ENCODE data around the gene HSPB9. TPM values are rescaled to one million over a fixed set of nuclear protein-coding genes. Genes with fewer than 3 reads are reported as not detected.

HSPB9 gene
- total and polyA plus RNA-seq, 2 donors: 0.05 to 0.23 TPM

- H3K9me3 ChIP-seq (ENCODE audit: control insufficient read depth in 2 of 2, insufficient read depth in 1 of 2, low read length in 1 of 2): no peaks in the 10 kb centered on the region
- DNase-seq (ENCODE audit: low read depth in 6 of 9, low spot score in 9 of 9): peak in 1 of 9 donors; percentile 51
These were observed 24.6 kb upstream of the HSPB9 start, which contains the start of gene ZNF385C for GRCh38 chr17:42097691-42098631. ZNF385C (minus strand) TSS chr17:42098473; CDS start chr17:42063056, 35,417 bp downstream.

GRCh38 chr17:42098730-42099399, 23.7 kb upstream of the HSPB9 start:
- no peak overlapping the region for H3K27ac ChIP-seq (ENCODE audit: low read depth in 1 of 2, low read length in 1 of 2)
- H3K27me3 ChIP-seq (ENCODE audit: control insufficient read depth in 2 of 2, insufficient read depth in 1 of 2, low read length in 1 of 2): peaks cover 11 to 36% of the 10 kb centered on the region in 2 donors
- 84% methylated on average over 14 of the region's 14 CpGs for WGBS
- DNase-seq (ENCODE audit: low read depth in 6 of 9, low spot score in 9 of 9): no peak
- H3K9me3 ChIP-seq (ENCODE audit: control insufficient read depth in 2 of 2, insufficient read depth in 1 of 2, low read length in 1 of 2): no peaks in the 10 kb centered on the region
- no peak overlapping the region for H3K4me3 ChIP-seq (ENCODE audit: low read length in 2 of 2)
- peaks cover 3 to 9% of the 10 kb centered on the region in 2 donors for H3K4me1 ChIP-seq (ENCODE audit: control insufficient read depth in 2 of 2, insufficient read depth in 2 of 2, low read length in 2 of 2)
- H3K36me3 ChIP-seq (ENCODE audit: control insufficient read depth in 2 of 2, insufficient read depth in 2 of 2, low read length in 1 of 2): no peaks in the 10 kb centered on the region

More at GRCh38 chr17:42097691-42098631, 24.6 kb upstream of the HSPB9 start, which contains the start of gene ZNF385C:
- H3K36me3 ChIP-seq (ENCODE audit: control insufficient read depth in 2 of 2, insufficient read depth in 2 of 2, low read length in 1 of 2): no peaks in the 10 kb centered on the region
- peaks cover 11 to 36% of the 10 kb centered on the region in 2 donors for H3K27me3 ChIP-seq (ENCODE audit: control insufficient read depth in 2 of 2, insufficient read depth in 1 of 2, low read length in 1 of 2)
- peaks cover 3 to 12% of the 10 kb centered on the region in 2 donors for H3K4me1 ChIP-seq (ENCODE audit: control insufficient read depth in 2 of 2, insufficient read depth in 2 of 2, low read length in 2 of 2)
- 14% methylated on average over 52 of the region's 52 CpGs for WGBS
- H3K4me3 ChIP-seq (ENCODE audit: low read length in 2 of 2): peak within 1 kb of the TSS in 1 of 2 donors; percentile 20
- no peak within 1 kb of the TSS for H3K27ac ChIP-seq (ENCODE audit: low read depth in 1 of 2, low read length in 1 of 2)

GRCh38 chr17:42101513-42102292, 20.9 kb upstream of the HSPB9 start:
- WGBS: 62% methylated on average over 14 of the region's 14 CpGs
- Histone ChIP-seq H3K27me3 (ENCODE audit: control insufficient read depth in 2 of 2, insufficient read depth in 1 of 2, low read length in 1 of 2) (peaks cover 11 to 27% of the 10 kb centered on the region in 2 donors), H3K36me3 (ENCODE audit: control insufficient read depth in 2 of 2, insufficient read depth in 2 of 2, low read length in 1 of 2) (peaks cover 0 to 3% of the 10 kb centered on the region in 2 donors), H3K4me3 (ENCODE audit: low read length in 2 of 2) (no peak overlapping the region), H3K4me1 (ENCODE audit: control insufficient read depth in 2 of 2, insufficient read depth in 2 of 2, low read length in 2 of 2) (peaks cover 3 to 9% of the 10 kb centered on the region in 2 donors), H3K9me3 (ENCODE audit: control insufficient read depth in 2 of 2, insufficient read depth in 1 of 2, low read length in 1 of 2) (no peaks in the 10 kb centered on the region), H3K27ac (ENCODE audit: low read depth in 1 of 2, low read length in 1 of 2) (no peak overlapping the region)
- peak in 2 of 9 donors; percentile 58 to 66 for DNase-seq (ENCODE audit: low read depth in 6 of 9, low spot score in 9 of 9)

GRCh38 chr17:42103221-42103954, 19.2 kb upstream of the HSPB9 start:
- H3K36me3 ChIP-seq (ENCODE audit: control insufficient read depth in 2 of 2, insufficient read depth in 2 of 2, low read length in 1 of 2): peaks cover 0 to 3% of the 10 kb centered on the region in 2 donors
- 97% methylated on average over 11 of the region's 11 CpGs for WGBS
- H3K4me3 ChIP-seq (ENCODE audit: low read length in 2 of 2): no peak overlapping the region
- peaks cover 0 to 10% of the 10 kb centered on the region in 2 donors for H3K27me3 ChIP-seq (ENCODE audit: control insufficient read depth in 2 of 2, insufficient read depth in 1 of 2, low read length in 1 of 2)
- peaks cover 3 to 13% of the 10 kb centered on the region in 2 donors for H3K4me1 ChIP-seq (ENCODE audit: control insufficient read depth in 2 of 2, insufficient read depth in 2 of 2, low read length in 2 of 2)
- peaks cover 0 to 4% of the 10 kb centered on the region in 2 donors for H3K9me3 ChIP-seq (ENCODE audit: control insufficient read depth in 2 of 2, insufficient read depth in 1 of 2, low read length in 1 of 2)
- H3K27ac ChIP-seq (ENCODE audit: low read depth in 1 of 2, low read length in 1 of 2): no peak overlapping the region
- DNase-seq (ENCODE audit: low read depth in 6 of 9, low spot score in 9 of 9): no peak

GRCh38 chr17:42104264-42104663, 18.3 kb upstream of the HSPB9 start:
- Histone ChIP-seq H3K36me3 (ENCODE audit: control insufficient read depth in 2 of 2, insufficient read depth in 2 of 2, low read length in 1 of 2) (peaks cover 0 to 8% of the 10 kb centered on the region in 2 donors), H3K27ac (ENCODE audit: low read depth in 1 of 2, low read length in 1 of 2) (no peak overlapping the region), H3K4me1 (ENCODE audit: control insufficient read depth in 2 of 2, insufficient read depth in 2 of 2, low read length in 2 of 2) (peaks cover 3 to 15% of the 10 kb centered on the region in 2 donors), H3K9me3 (ENCODE audit: control insufficient read depth in 2 of 2, insufficient read depth in 1 of 2, low read length in 1 of 2) (peaks cover 0 to 4% of the 10 kb centered on the region in 2 donors), H3K4me3 (ENCODE audit: low read length in 2 of 2) (no peak overlapping the region), H3K27me3 (ENCODE audit: control insufficient read depth in 2 of 2, insufficient read depth in 1 of 2, low read length in 1 of 2) (peaks cover 0 to 1% of the 10 kb centered on the region in 2 donors)
- no peak for DNase-seq (ENCODE audit: low read depth in 6 of 9, low spot score in 9 of 9)
- 99% methylated on average over 3 of the region's 3 CpGs for WGBS

GRCh38 chr17:42106009-42106408, 16.6 kb upstream of the HSPB9 start:
- peaks cover 0 to 4% of the 10 kb centered on the region in 2 donors for H3K9me3 ChIP-seq (ENCODE audit: control insufficient read depth in 2 of 2, insufficient read depth in 1 of 2, low read length in 1 of 2)
- DNase-seq (ENCODE audit: low read depth in 6 of 9, low spot score in 9 of 9): no peak
- H3K4me1 ChIP-seq (ENCODE audit: control insufficient read depth in 2 of 2, insufficient read depth in 2 of 2, low read length in 2 of 2): peaks cover 3 to 26% of the 10 kb centered on the region in 2 donors
- H3K4me3 ChIP-seq (ENCODE audit: low read length in 2 of 2): no peak overlapping the region
- H3K36me3 ChIP-seq (ENCODE audit: control insufficient read depth in 2 of 2, insufficient read depth in 2 of 2, low read length in 1 of 2): peaks cover 0 to 8% of the 10 kb centered on the region in 2 donors
- no peak overlapping the region for H3K27ac ChIP-seq (ENCODE audit: low read depth in 1 of 2, low read length in 1 of 2)
- WGBS: 96% methylated on average over 2 of the region's 2 CpGs
- H3K27me3 ChIP-seq (ENCODE audit: control insufficient read depth in 2 of 2, insufficient read depth in 1 of 2, low read length in 1 of 2): no peaks in the 10 kb centered on the region

GRCh38 chr17:42107124-42107523, 15.5 kb upstream of the HSPB9 start:
- 73% methylated on average over 6 of the region's 6 CpGs for WGBS
- Histone ChIP-seq H3K4me1 (ENCODE audit: control insufficient read depth in 2 of 2, insufficient read depth in 2 of 2, low read length in 2 of 2) (peaks cover 10 to 37% of the 10 kb centered on the region in 2 donors), H3K27ac (ENCODE audit: low read depth in 1 of 2, low read length in 1 of 2) (no peak overlapping the region), H3K27me3 (ENCODE audit: control insufficient read depth in 2 of 2, insufficient read depth in 1 of 2, low read length in 1 of 2) (no peaks in the 10 kb centered on the region), H3K36me3 (ENCODE audit: control insufficient read depth in 2 of 2, insufficient read depth in 2 of 2, low read length in 1 of 2) (peaks cover 0 to 8% of the 10 kb centered on the region in 2 donors), H3K4me3 (ENCODE audit: low read length in 2 of 2) (peak overlapping the region; percentile 35 to 38), H3K9me3 (ENCODE audit: control insufficient read depth in 2 of 2, insufficient read depth in 1 of 2, low read length in 1 of 2) (peaks cover 0 to 4% of the 10 kb centered on the region in 2 donors)
- DNase-seq (ENCODE audit: low read depth in 6 of 9, low spot score in 9 of 9): no peak

Data from thymus (tissue), 11 donors.